GM12873 (cell line): ENCODE data around the gene WDR73.

Experiments
- TF ChIP-seq, protein P1 (sequence below): IDR thresholded peaks from 2 replicates; pipeline ENCODE4 v1.5.1; 2012; ENCODE audit warnings: low read depth, mild to moderate bottlenecking, moderate library complexity, low read length, control low read depth; ENCODE audit not compliant: insufficient read depth; ENCODE audit errors: missing control alignments

Gene WDR73

DNA sequence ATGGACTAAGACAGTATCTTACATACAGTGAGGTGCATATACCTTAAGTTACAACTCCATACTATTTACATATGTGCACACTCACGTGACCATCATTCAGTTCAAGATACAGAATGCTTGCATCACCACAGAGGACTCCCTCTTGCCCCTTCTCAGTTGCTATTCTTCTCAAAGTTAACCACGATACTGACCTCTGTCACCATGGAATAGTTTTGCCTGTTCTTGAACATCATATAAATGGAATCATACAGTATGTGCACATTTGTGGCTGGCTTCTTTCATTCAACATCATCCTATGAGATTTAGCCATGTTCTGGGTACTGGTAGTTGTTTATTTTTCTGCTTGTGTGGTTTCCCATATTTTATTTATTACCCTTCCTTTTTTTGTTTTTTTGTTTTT is 63.7 kb downstream of the WDR73 start:
- TF ChIP-seq, protein P1, sequence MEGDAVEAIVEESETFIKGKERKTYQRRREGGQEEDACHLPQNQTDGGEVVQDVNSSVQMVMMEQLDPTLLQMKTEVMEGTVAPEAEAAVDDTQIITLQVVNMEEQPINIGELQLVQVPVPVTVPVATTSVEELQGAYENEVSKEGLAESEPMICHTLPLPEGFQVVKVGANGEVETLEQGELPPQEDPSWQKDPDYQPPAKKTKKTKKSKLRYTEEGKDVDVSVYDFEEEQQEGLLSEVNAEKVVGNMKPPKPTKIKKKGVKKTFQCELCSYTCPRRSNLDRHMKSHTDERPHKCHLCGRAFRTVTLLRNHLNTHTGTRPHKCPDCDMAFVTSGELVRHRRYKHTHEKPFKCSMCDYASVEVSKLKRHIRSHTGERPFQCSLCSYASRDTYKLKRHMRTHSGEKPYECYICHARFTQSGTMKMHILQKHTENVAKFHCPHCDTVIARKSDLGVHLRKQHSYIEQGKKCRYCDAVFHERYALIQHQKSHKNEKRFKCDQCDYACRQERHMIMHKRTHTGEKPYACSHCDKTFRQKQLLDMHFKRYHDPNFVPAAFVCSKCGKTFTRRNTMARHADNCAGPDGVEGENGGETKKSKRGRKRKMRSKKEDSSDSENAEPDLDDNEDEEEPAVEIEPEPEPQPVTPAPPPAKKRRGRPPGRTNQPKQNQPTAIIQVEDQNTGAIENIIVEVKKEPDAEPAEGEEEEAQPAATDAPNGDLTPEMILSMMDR: no peak
